Glutamatergic neuron (in vitro differentiated cells): ENCODE results near the gene COL15A1. TPM values are rescaled to one million over a fixed set of nuclear protein-coding genes. Genes with fewer than 3 reads are reported as not detected.

Experiments
- DNase-seq: peaks from one replicate; pipeline ENCODE4 v3.0.0; 2022
- H3K27ac Mint-ChIP-seq: one replicate; pipeline ENCODE4 v1.8.0; 2020; ENCODE audit warnings: mild to moderate bottlenecking, mixed read lengths, inconsistent platforms; ENCODE audit not compliant: unreplicated experiment
- H3K27me3 Mint-ChIP-seq: one replicate; pipeline ENCODE4 v1.8.0; 2020; ENCODE audit warnings: mild to moderate bottlenecking, moderate library complexity, mixed read lengths, inconsistent platforms; ENCODE audit not compliant: unreplicated experiment
- H3K36me3 Mint-ChIP-seq: one replicate; pipeline ENCODE4 v1.8.0; 2020; ENCODE audit warnings: mild to moderate bottlenecking, mixed read lengths, inconsistent platforms; ENCODE audit not compliant: unreplicated experiment
- H3K4me1 Mint-ChIP-seq: one replicate; pipeline ENCODE4 v1.8.0; 2020; ENCODE audit warnings: mild to moderate bottlenecking, low read depth, mixed read lengths, inconsistent platforms; ENCODE audit not compliant: unreplicated experiment
- H3K4me3 Mint-ChIP-seq: one replicate; pipeline ENCODE4 v1.8.0; 2020; ENCODE audit warnings: mild to moderate bottlenecking, mixed read lengths, inconsistent platforms; ENCODE audit not compliant: unreplicated experiment
- H3K9me3 Mint-ChIP-seq: one replicate; pipeline ENCODE4 v1.8.0; 2020; ENCODE audit warnings: mild to moderate bottlenecking, moderate library complexity, mixed read lengths, inconsistent platforms; ENCODE audit not compliant: unreplicated experiment
- total RNA-seq: library from RNA; stranded (reverse); fragmentation: NEBNext Ultra II Directional; extraction: Animal tissue kit (Norgen Biotek cat#: 25700); gene quantifications from one replicate; pipeline ENCODE4 v1.2.1, GENCODE V29; 2021; ENCODE audit not compliant: unreplicated experiment
- TF ChIP-seq, protein P1 (sequence below): fragments of 200-600 bp; sonication (generic); IDR thresholded peaks from one replicate; pipeline ENCODE4 v1.5.0; 2021; ENCODE audit not compliant: partially characterized antibody, unreplicated experiment

Gene COL15A1
- total RNA-seq, 1 donor from 2014 or later = not detected

DNA sequence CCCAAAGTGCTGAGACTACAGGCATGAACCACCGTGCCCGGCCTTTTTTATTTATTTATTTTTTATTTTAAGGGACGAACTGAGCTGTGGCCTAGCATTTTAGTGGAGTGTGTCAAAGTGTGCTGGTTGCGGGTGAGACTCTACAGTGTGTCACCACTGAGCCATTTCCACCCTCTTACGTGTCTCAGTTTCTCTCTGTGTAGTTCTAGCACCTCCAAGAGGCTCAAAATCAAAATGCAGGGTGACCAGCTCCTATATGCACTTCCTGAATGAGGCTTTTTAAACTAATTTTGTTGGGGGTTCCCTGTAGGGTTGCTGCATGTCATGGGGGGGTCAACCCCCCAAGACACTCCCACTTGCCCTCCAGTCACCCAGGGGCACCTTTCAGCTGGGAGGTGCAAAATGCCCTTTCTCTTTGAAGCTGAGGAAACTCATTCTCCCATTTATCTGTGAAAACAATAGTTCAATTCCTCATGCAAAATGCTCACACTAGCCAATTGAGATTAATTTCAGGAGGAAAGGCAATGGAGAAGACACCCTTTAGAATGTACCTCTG, 69.3 kb downstream of the COL15A1 start:
- Mint-ChIP-seq H3K27ac (no peak overlapping the region), H3K27me3 (no peaks in the 10 kb centered on the region), H3K9me3 (peaks cover 7% of the 10 kb centered on the region), H3K4me3 (no peak overlapping the region), H3K4me1 (no peaks in the 10 kb centered on the region), H3K36me3 (peaks cover 5% of the 10 kb centered on the region)
- TF ChIP-seq, protein P1, sequence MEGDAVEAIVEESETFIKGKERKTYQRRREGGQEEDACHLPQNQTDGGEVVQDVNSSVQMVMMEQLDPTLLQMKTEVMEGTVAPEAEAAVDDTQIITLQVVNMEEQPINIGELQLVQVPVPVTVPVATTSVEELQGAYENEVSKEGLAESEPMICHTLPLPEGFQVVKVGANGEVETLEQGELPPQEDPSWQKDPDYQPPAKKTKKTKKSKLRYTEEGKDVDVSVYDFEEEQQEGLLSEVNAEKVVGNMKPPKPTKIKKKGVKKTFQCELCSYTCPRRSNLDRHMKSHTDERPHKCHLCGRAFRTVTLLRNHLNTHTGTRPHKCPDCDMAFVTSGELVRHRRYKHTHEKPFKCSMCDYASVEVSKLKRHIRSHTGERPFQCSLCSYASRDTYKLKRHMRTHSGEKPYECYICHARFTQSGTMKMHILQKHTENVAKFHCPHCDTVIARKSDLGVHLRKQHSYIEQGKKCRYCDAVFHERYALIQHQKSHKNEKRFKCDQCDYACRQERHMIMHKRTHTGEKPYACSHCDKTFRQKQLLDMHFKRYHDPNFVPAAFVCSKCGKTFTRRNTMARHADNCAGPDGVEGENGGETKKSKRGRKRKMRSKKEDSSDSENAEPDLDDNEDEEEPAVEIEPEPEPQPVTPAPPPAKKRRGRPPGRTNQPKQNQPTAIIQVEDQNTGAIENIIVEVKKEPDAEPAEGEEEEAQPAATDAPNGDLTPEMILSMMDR = no peak
- no peak for DNase-seq

DNA sequence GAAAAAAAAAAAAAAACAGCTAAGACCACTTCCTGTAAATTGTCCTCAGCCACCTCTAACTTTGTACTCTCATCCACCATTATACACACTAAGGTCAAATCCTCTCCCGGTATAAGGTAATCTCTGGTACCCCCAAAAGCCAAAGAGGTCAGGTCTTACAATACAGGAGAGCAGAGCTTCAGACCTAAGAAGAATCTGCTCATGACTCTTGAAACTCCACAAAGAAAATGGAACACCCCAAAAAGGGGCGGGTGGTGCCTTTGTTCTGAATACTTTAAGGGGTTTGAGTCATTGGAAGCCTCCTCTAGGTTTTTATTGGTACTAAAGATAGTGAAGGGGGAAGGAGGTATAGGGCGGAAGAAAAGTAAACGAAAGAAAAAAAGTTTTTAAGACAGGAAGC, 69.8 kb downstream of the COL15A1 start:
- no peak for DNase-seq
- H3K27ac Mint-ChIP-seq = no peak overlapping the region
- H3K9me3 Mint-ChIP-seq = peaks cover 7% of the 10 kb centered on the region
- H3K27me3 Mint-ChIP-seq = no peaks in the 10 kb centered on the region
- no peak overlapping the region for H3K4me3 Mint-ChIP-seq
- H3K36me3 Mint-ChIP-seq = peaks cover 5% of the 10 kb centered on the region
- TF ChIP-seq, protein P1 = no peak
- no peaks in the 10 kb centered on the region for H3K4me1 Mint-ChIP-seq

DNA sequence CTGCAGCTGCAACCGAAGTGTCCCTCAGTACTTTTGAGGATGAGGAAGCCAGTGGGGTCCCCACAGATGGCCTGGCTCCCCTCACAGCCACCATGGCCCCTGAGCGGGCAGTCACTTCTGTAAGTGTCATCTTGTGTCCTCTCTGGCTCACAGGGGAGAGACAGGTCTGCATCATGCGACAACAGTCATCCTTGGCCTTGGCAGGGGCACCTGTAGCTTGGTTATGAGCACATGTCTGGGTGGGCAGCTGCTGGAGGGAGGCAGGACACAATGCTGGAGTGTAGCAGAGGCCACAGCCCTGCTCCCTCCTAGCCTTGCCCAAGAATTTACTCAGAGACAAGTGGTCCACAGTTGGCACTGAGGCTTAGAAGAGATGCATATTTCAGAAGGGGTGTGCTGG, 71.7 kb downstream of the COL15A1 start:
- no peaks in the 10 kb centered on the region for H3K27me3 Mint-ChIP-seq
- peaks cover 7% of the 10 kb centered on the region for H3K9me3 Mint-ChIP-seq
- no peak overlapping the region for H3K27ac Mint-ChIP-seq
- peaks cover 3% of the 10 kb centered on the region for H3K36me3 Mint-ChIP-seq
- no peak overlapping the region for H3K4me3 Mint-ChIP-seq
- TF ChIP-seq, protein P1 = no peak
- H3K4me1 Mint-ChIP-seq = no peaks in the 10 kb centered on the region
- DNase-seq = no peak

DNA sequence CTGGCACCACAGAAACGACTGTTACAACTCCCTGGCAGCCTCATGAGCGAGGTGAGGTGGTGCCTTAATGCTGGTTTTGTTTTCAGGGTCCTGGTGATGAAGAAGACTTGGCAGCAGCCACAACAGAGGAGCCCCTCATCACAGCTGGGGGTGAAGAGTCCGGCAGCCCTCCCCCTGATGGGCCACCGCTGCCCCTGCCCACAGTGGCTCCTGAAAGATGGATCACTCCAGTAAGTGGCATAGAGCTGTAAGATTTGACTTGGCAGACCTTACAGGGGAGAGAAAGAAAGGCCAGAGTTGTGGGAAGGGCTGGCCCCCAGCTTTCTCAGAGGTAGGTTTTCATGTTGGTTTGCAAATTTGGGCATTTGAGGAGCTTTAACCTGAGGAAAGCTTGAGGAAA, 72.2 kb downstream of the COL15A1 start:
- no peak for DNase-seq
- H3K4me3 Mint-ChIP-seq = no peak overlapping the region
- TF ChIP-seq, protein P1 = no peak
- H3K27ac Mint-ChIP-seq = no peak overlapping the region
- H3K4me1 Mint-ChIP-seq = no peaks in the 10 kb centered on the region
- no peaks in the 10 kb centered on the region for H3K27me3 Mint-ChIP-seq
- peaks cover 3% of the 10 kb centered on the region for H3K36me3 Mint-ChIP-seq
- H3K9me3 Mint-ChIP-seq = peaks cover 7% of the 10 kb centered on the region

DNA sequence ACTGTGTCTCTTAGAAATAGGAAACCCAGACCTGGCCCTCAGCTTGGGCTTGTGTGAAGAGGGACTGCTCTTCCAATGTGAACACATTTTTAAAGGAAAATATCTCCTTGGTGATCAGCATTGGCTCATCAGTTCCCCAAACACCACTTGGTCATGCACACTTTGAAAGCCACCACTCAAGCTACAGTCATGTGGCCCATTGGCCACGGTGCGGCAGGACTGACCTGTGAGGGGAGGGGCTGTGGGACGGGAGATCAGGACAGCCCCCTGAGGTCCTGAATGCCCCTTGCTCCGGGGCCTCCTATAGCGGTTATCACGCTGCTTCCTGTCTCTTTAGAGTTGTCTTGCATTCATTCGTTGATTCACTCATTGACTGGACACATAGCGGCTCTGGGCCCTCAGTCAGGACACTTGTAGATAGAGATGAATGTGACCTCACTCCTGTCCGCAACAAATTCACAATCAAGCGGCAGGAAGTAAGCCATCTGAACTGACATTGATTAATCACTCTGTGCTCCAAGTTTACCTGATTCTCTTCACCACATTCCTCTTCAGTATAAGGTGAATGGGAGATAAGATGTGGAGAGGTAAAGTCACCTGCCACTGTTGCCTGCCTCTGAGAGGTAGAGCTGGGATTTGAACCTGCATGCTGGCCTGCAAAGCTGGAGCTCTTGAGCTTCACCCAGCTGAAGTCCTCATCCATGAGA, 73.1 kb downstream of the COL15A1 start:
- TF ChIP-seq, protein P1 = no peak
- no peak for DNase-seq
- Mint-ChIP-seq H3K27me3 (no peaks in the 10 kb centered on the region), H3K4me3 (no peak overlapping the region), H3K27ac (no peak overlapping the region), H3K36me3 (peaks cover 3% of the 10 kb centered on the region), H3K4me1 (no peaks in the 10 kb centered on the region), H3K9me3 (peaks cover 7% of the 10 kb centered on the region)
